Bronchial epithelial cell (primary cell): ENCODE measurements around the gene SLC6A8. TPM values are rescaled to one million over a fixed set of nuclear protein-coding genes. Genes with fewer than 3 reads are reported as not detected.
"Not testable (repeated sequence)": the region's sequence is repeated elsewhere in the genome, so short reads cannot be mapped to it uniquely, and the experiment has no call there.

ENCODE experiments used
- DNase-seq: peaks from one replicate; pipeline ENCODE4 v3.0.0-alpha.2; 2010; ENCODE audit warnings: low read depth
- FAIRE-seq: peaks from 2 replicates; lab custom pipeline; 2011; peaks lifted over from hg19 to GRCh38; lab: Jason Lieb, UNC
- H3K27me3 ChIP-seq: 2 replicates; pipeline ENCODE4 v1.5.1; 2011; ENCODE audit warnings: low read length; ENCODE audit not compliant: control insufficient read depth, insufficient read depth
- H3K36me3 ChIP-seq: 2 replicates; pipeline ENCODE4 v1.5.1; 2011; ENCODE audit warnings: low read length; ENCODE audit not compliant: control insufficient read depth, insufficient read depth
- H3K4me3 ChIP-seq: 2 replicates; pipeline ENCODE4 v1.5.1; 2011; ENCODE audit warnings: mild to moderate bottlenecking, low read depth, low read length, control low read depth
- CTCF ChIP-seq: IDR thresholded peaks from 2 replicates; pipeline ENCODE4 v1.5.1; 2011; ENCODE audit warnings: mild to moderate bottlenecking, moderate library complexity, low read length, control low read depth, inconsistent platforms; ENCODE audit not compliant: insufficient read depth, severe bottlenecking
- total RNA-seq: library from RNA; depleted of rRNA; stranded (reverse); fragments of >200 nt; gene quantifications from 2 replicates; pipeline ENCODE4 v1.2.1, GENCODE V29; 2014

Gene SLC6A8
- total RNA-seq, 1 donor from 2014 or later = 42.4 TPM

GRCh38 chrX:153694687-153695270 lies 7.1 kb downstream of the SLC6A8 start:
- Histone ChIP-seq H3K4me3 (no peak overlapping the region), H3K27me3 (no peaks in the 10 kb centered on the region), H3K36me3 (peaks cover 7% of the 10 kb centered on the region)
- TF ChIP-seq CTCF = no peak
- no peak for DNase-seq
- no peak for FAIRE-seq

GRCh38 chrX:153696100-153696499 lies 8.4 kb downstream of the SLC6A8 start:
- H3K27me3 ChIP-seq = no peaks in the 10 kb centered on the region
- H3K4me3 ChIP-seq = no peak overlapping the region
- no peak for DNase-seq
- no peak for TF ChIP-seq CTCF
- no peak for FAIRE-seq
- peaks cover 6% of the 10 kb centered on the region for H3K36me3 ChIP-seq

- FAIRE-seq, H3K36me3 ChIP-seq: not testable (repeated sequence)
Observed at GRCh38 chrX:153696538-153696937, 8.8 kb downstream of the SLC6A8 start.

GRCh38 chrX:153696986-153697722 lies 9.4 kb downstream of the SLC6A8 start:
- FAIRE-seq, H3K4me3 ChIP-seq, H3K27me3 ChIP-seq, H3K36me3 ChIP-seq: not testable (repeated sequence)
- peak; percentile 27 for DNase-seq

More at GRCh38 chrX:153696538-153696937, 8.8 kb downstream of the SLC6A8 start:
- not testable (repeated sequence) for DNase-seq, H3K4me3 ChIP-seq, H3K27me3 ChIP-seq

GRCh38 chrX:153697924-153698865 lies 10.5 kb downstream of the SLC6A8 start:
- no peak for TF ChIP-seq CTCF
- no peak for FAIRE-seq
- no peak for DNase-seq
- Histone ChIP-seq H3K4me3 (no peak overlapping the region), H3K27me3 (no peaks in the 10 kb centered on the region), H3K36me3 (peaks cover 7% of the 10 kb centered on the region)

GRCh38 chrX:153699210-153699783 lies 11.6 kb downstream of the SLC6A8 start:
- not testable (repeated sequence) for FAIRE-seq, H3K36me3 ChIP-seq, H3K27me3 ChIP-seq, H3K4me3 ChIP-seq, DNase-seq

- DNase-seq, H3K27me3 ChIP-seq, FAIRE-seq: not testable (repeated sequence)
Observed at GRCh38 chrX:153699784-153700371, 12.2 kb downstream of the SLC6A8 start.

More at GRCh38 chrX:153699784-153700371, 12.2 kb downstream of the SLC6A8 start:
- H3K4me3 ChIP-seq, H3K36me3 ChIP-seq: not testable (repeated sequence)
